Activated naive CD8-positive, alpha-beta T cell treated with anti-CD3 and anti-CD28 coated beads, Interleukin-2, amount 50 U/mL, for 24 hours (primary cell): ENCODE measurements around the gene DRC1.
"Not testable (repeated sequence)": the region's sequence is repeated elsewhere in the genome, so short reads cannot be mapped to it uniquely, and the experiment has no call there.

ENCODE experiments used
- ATAC-seq: fragments of 150-1000 bp; cut with Tn5 transposase; one replicate; pipeline ENCODE4 v1.10.0; 2021
- DNase-seq: peaks from one replicate; pipeline ENCODE4 v3.0.0; 2021
- H3K27ac Mint-ChIP-seq: one replicate; pipeline ENCODE4 v1.8.0; 2021; ENCODE audit warnings: mild to moderate bottlenecking, mixed read lengths
- H3K27me3 Mint-ChIP-seq: one replicate; pipeline ENCODE4 v1.8.0; 2021; ENCODE audit warnings: mixed read lengths
- H3K36me3 Mint-ChIP-seq: one replicate; pipeline ENCODE4 v1.8.0; 2021; ENCODE audit warnings: low read depth, mixed read lengths
- H3K4me1 Mint-ChIP-seq: one replicate; pipeline ENCODE4 v1.8.0; 2021; ENCODE audit warnings: mixed read lengths
- H3K4me3 Mint-ChIP-seq: one replicate; pipeline ENCODE4 v1.8.0; 2021; ENCODE audit warnings: mild to moderate bottlenecking, moderate library complexity, mixed read lengths
- H3K9me3 Mint-ChIP-seq: one replicate; pipeline ENCODE4 v1.8.0; 2021; ENCODE audit warnings: mixed read lengths

Gene DRC1

GRCh38 chr2:26401739-26402541, at the start of gene DRC1:
TSS of gene DRC1 (plus strand) at chr2:26401920. CDS start at chr2:26401990, 70 bp downstream.
- no peak within 1 kb of the TSS for H3K27ac Mint-ChIP-seq
- no peak for ATAC-seq
- peaks cover 11% of the 10 kb centered on the region for H3K4me1 Mint-ChIP-seq
- H3K4me3 Mint-ChIP-seq: no peak within 1 kb of the TSS
- H3K36me3 Mint-ChIP-seq: peaks cover 4% of the 10 kb centered on the region
- no peaks in the 10 kb centered on the region for H3K9me3 Mint-ChIP-seq
- H3K27me3 Mint-ChIP-seq: peaks cover 16% of the 10 kb centered on the region
- DNase-seq: peak; percentile 46

- DNase-seq: no peak
- ATAC-seq: peak; percentile 99
- peaks cover 72% of the 10 kb centered on the region for H3K4me1 Mint-ChIP-seq
- no peaks in the 10 kb centered on the region for H3K9me3 Mint-ChIP-seq
- H3K27ac Mint-ChIP-seq: peak overlapping the region; percentile 24
- H3K4me3 Mint-ChIP-seq: no peak overlapping the region
- H3K27me3 Mint-ChIP-seq: no peaks in the 10 kb centered on the region
- H3K36me3 Mint-ChIP-seq: peaks cover 36% of the 10 kb centered on the region
Measured at GRCh38 chr2:26352892-26353291, 48.8 kb upstream of the DRC1 start.

GRCh38 chr2:26354469-26354868, 47.3 kb upstream of the DRC1 start:
- H3K9me3 Mint-ChIP-seq, DNase-seq, H3K27me3 Mint-ChIP-seq, H3K27ac Mint-ChIP-seq, ATAC-seq, H3K4me3 Mint-ChIP-seq: not testable (repeated sequence)
- H3K36me3 Mint-ChIP-seq: peaks cover 29% of the 10 kb centered on the region
- H3K4me1 Mint-ChIP-seq: peaks cover 64% of the 10 kb centered on the region

- Mint-ChIP-seq H3K4me1 (peaks cover 61% of the 10 kb centered on the region), H3K9me3 (no peaks in the 10 kb centered on the region), H3K27ac (no peak overlapping the region), H3K27me3 (no peaks in the 10 kb centered on the region), H3K4me3 (no peak overlapping the region), H3K36me3 (peaks cover 28% of the 10 kb centered on the region)
- ATAC-seq: no peak
- no peak for DNase-seq
Measured at GRCh38 chr2:26355038-26355995, 46.4 kb upstream of the DRC1 start.

- no peak for ATAC-seq
- H3K27me3 Mint-ChIP-seq: no peaks in the 10 kb centered on the region
- DNase-seq: no peak
- H3K36me3 Mint-ChIP-seq: peaks cover 32% of the 10 kb centered on the region
- H3K4me3 Mint-ChIP-seq: no peak overlapping the region
- no peak overlapping the region for H3K27ac Mint-ChIP-seq
- H3K9me3 Mint-ChIP-seq: no peaks in the 10 kb centered on the region
- peaks cover 59% of the 10 kb centered on the region for H3K4me1 Mint-ChIP-seq
Measured at GRCh38 chr2:26356111-26356510, 45.6 kb upstream of the DRC1 start.

GRCh38 chr2:26356771-26357170, 44.9 kb upstream of the DRC1 start:
- Mint-ChIP-seq H3K4me1 (peaks cover 56% of the 10 kb centered on the region), H3K27ac (peak overlapping the region; percentile 4), H3K27me3 (no peaks in the 10 kb centered on the region), H3K4me3 (no peak overlapping the region), H3K36me3 (peaks cover 28% of the 10 kb centered on the region), H3K9me3 (no peaks in the 10 kb centered on the region)
- DNase-seq: no peak
- ATAC-seq: no peak

- DNase-seq (no peak), ATAC-seq (no peak)
- Mint-ChIP-seq H3K27me3 (no peaks in the 10 kb centered on the region), H3K27ac (no peak overlapping the region), H3K36me3 (peaks cover 27% of the 10 kb centered on the region), H3K4me1 (peaks cover 41% of the 10 kb centered on the region), H3K4me3 (no peak overlapping the region), H3K9me3 (no peaks in the 10 kb centered on the region)
Measured at GRCh38 chr2:26359886-26360473, 41.7 kb upstream of the DRC1 start.

- no peaks in the 10 kb centered on the region for H3K27me3 Mint-ChIP-seq
- DNase-seq (no peak), ATAC-seq (peak; percentile 79)
- H3K4me1 Mint-ChIP-seq: peaks cover 22% of the 10 kb centered on the region
- H3K36me3 Mint-ChIP-seq: peaks cover 32% of the 10 kb centered on the region
- H3K4me3 Mint-ChIP-seq: no peak overlapping the region
- no peaks in the 10 kb centered on the region for H3K9me3 Mint-ChIP-seq
- H3K27ac Mint-ChIP-seq: no peak overlapping the region
Measured at GRCh38 chr2:26363323-26363722, 38.4 kb upstream of the DRC1 start.

- H3K27ac Mint-ChIP-seq: no peak overlapping the region
- ATAC-seq (no peak), DNase-seq (no peak)
- H3K36me3 Mint-ChIP-seq: peaks cover 34% of the 10 kb centered on the region
- H3K4me1 Mint-ChIP-seq: peaks cover 18% of the 10 kb centered on the region
- no peak overlapping the region for H3K4me3 Mint-ChIP-seq
- no peaks in the 10 kb centered on the region for H3K9me3 Mint-ChIP-seq
- H3K27me3 Mint-ChIP-seq: no peaks in the 10 kb centered on the region
Measured at GRCh38 chr2:26363958-26364357, 37.8 kb upstream of the DRC1 start.

- H3K27ac Mint-ChIP-seq: no peak overlapping the region
- H3K9me3 Mint-ChIP-seq: no peaks in the 10 kb centered on the region
- peaks cover 41% of the 10 kb centered on the region for H3K36me3 Mint-ChIP-seq
- H3K4me1 Mint-ChIP-seq: peaks cover 18% of the 10 kb centered on the region
- no peaks in the 10 kb centered on the region for H3K27me3 Mint-ChIP-seq
- H3K4me3 Mint-ChIP-seq: no peak overlapping the region
- ATAC-seq (no peak), DNase-seq (no peak)
Measured at GRCh38 chr2:26364669-26365068, 37.1 kb upstream of the DRC1 start.

- no peaks in the 10 kb centered on the region for H3K27me3 Mint-ChIP-seq
Measured at GRCh38 chr2:26366957-26367356, 34.8 kb upstream of the DRC1 start.

GRCh38 chr2:26369664-26370063, 32.1 kb upstream of the DRC1 start:
- H3K36me3 Mint-ChIP-seq: peaks cover 50% of the 10 kb centered on the region
- not testable (repeated sequence) for ATAC-seq, DNase-seq, H3K4me3 Mint-ChIP-seq, H3K9me3 Mint-ChIP-seq, H3K27me3 Mint-ChIP-seq, H3K4me1 Mint-ChIP-seq, H3K27ac Mint-ChIP-seq

More at GRCh38 chr2:26366957-26367356, 34.8 kb upstream of the DRC1 start:
- DNase-seq: no peak
- ATAC-seq: no peak
- Mint-ChIP-seq H3K4me1 (peaks cover 12% of the 10 kb centered on the region), H3K36me3 (peaks cover 39% of the 10 kb centered on the region), H3K27ac (no peak overlapping the region), H3K4me3 (no peak overlapping the region), H3K9me3 (no peaks in the 10 kb centered on the region)

- not testable (repeated sequence) for H3K4me1 Mint-ChIP-seq, ATAC-seq, H3K9me3 Mint-ChIP-seq, H3K27ac Mint-ChIP-seq, DNase-seq, H3K4me3 Mint-ChIP-seq, H3K27me3 Mint-ChIP-seq
- peaks cover 53% of the 10 kb centered on the region for H3K36me3 Mint-ChIP-seq
Measured at GRCh38 chr2:26370909-26371308, 30.8 kb upstream of the DRC1 start.

GRCh38 chr2:26376799-26377198, 24.9 kb upstream of the DRC1 start:
- Mint-ChIP-seq H3K4me1 (peaks cover 4% of the 10 kb centered on the region), H3K36me3 (peaks cover 68% of the 10 kb centered on the region), H3K27me3 (no peaks in the 10 kb centered on the region), H3K27ac (peak overlapping the region; percentile 53), H3K4me3 (no peak overlapping the region), H3K9me3 (no peaks in the 10 kb centered on the region)
- ATAC-seq (no peak), DNase-seq (no peak)
